ENCODE measurements around the gene PEAK1.
A peak's percentile ranks its signal among the peaks of the same experiment; 100 is the strongest.

Gene PEAK1

GRCh38 chr15:77419836-77420609 is at the start of gene PEAK1:
Gene PEAK1 (minus strand): TSS chr15:77420104. CDS start chr15:77181926, 238,178 bp downstream.
- peak; percentile 99 for DNase-seq

GRCh38 chr15:77468896-77469295 is 49.0 kb upstream of the PEAK1 start:
- no peak for DNase-seq

GRCh38 chr15:77466521-77466920 is 46.6 kb upstream of the PEAK1 start:
- DNase-seq: no peak

GRCh38 chr15:77464129-77464865 is 44.4 kb upstream of the PEAK1 start:
- DNase-seq: no peak

GRCh38 chr15:77461486-77461885 is 41.6 kb upstream of the PEAK1 start:
- DNase-seq: peak; percentile 72

GRCh38 chr15:77459031-77459430 is 39.1 kb upstream of the PEAK1 start:
- DNase-seq: no peak

- DNase-seq: peak; percentile 53
These were observed 38.0 kb upstream of the PEAK1 start for GRCh38 chr15:77457905-77458265.

- DNase-seq: peak; percentile 33
These were observed 37.4 kb upstream of the PEAK1 start for GRCh38 chr15:77457191-77457904.

GRCh38 chr15:77456746-77457145 is 36.8 kb upstream of the PEAK1 start:
- DNase-seq: no peak

- DNase-seq: peak; percentile 59
These were observed 35.9 kb upstream of the PEAK1 start for GRCh38 chr15:77455696-77456321.

- DNase-seq: no peak
These were observed 35.0 kb upstream of the PEAK1 start for GRCh38 chr15:77454951-77455350.

GRCh38 chr15:77454265-77454664 is 34.4 kb upstream of the PEAK1 start:
- no peak for DNase-seq

GRCh38 chr15:77446840-77447390 is 27.0 kb upstream of the PEAK1 start:
- no peak for DNase-seq

- peak; percentile 62 for DNase-seq
These were observed 20.6 kb upstream of the PEAK1 start for GRCh38 chr15:77440378-77440999.

GRCh38 chr15:77437264-77437663 is 17.4 kb upstream of the PEAK1 start:
- DNase-seq: no peak

- no peak for DNase-seq
These were observed 16.9 kb upstream of the PEAK1 start for GRCh38 chr15:77436822-77437221.

- no peak for DNase-seq
These were observed 10.7 kb upstream of the PEAK1 start for GRCh38 chr15:77430652-77431051.

- no peak for DNase-seq
These were observed 10.3 kb upstream of the PEAK1 start for GRCh38 chr15:77430213-77430612.

GRCh38 chr15:77426871-77427270 is 7.0 kb upstream of the PEAK1 start:
- DNase-seq: no peak

GRCh38 chr15:77426377-77426776 is 6.5 kb upstream of the PEAK1 start:
- no peak for DNase-seq

- DNase-seq: no peak
These were observed 5.2 kb upstream of the PEAK1 start for GRCh38 chr15:77425104-77425503.

- no peak for DNase-seq
These were observed 1.4 kb upstream of the PEAK1 start for GRCh38 chr15:77421370-77421700.

All from fibroblast of upper back skin (primary cell).